ENCODE results near the gene ZNF608.

- TF ChIP-seq CTCF (IDR thresholded peaks at IDR 0.05) (no peak), POLR2A (IDR thresholded peaks at IDR 0.05) (no peak)
These were observed 11.1 kb downstream of the ZNF608 start for GRCh38 chr5:124735169-124735858.

Measured in ovary (tissue), 3 donors.